Body of pancreas (tissue), 4 donors: ENCODE measurements around the gene PCDHGA5.

Source experiments
- POLR2A ChIP-seq, 3 donors: fragments of 450-650 bp; IDR thresholded peaks; one replicate each; pipeline ENCODE4 v1.6.1; 2016; ENCODE audit warnings: antibody characterized with exemption in 3 of 3, mild to moderate bottlenecking in 2 of 3
- TF ChIP-seq, protein P1 (sequence below), 7 experiments: fragments of 450-650 bp in 4 of 7; fragments of 200-600 bp in 3 of 7; sonication (generic) in 3 of 7; IDR thresholded peaks; one replicate each; pipeline ENCODE4 v1.5.1; 2016 to 2019; ENCODE audit warnings: antibody characterized with exemption in 7 of 7

DNA sequence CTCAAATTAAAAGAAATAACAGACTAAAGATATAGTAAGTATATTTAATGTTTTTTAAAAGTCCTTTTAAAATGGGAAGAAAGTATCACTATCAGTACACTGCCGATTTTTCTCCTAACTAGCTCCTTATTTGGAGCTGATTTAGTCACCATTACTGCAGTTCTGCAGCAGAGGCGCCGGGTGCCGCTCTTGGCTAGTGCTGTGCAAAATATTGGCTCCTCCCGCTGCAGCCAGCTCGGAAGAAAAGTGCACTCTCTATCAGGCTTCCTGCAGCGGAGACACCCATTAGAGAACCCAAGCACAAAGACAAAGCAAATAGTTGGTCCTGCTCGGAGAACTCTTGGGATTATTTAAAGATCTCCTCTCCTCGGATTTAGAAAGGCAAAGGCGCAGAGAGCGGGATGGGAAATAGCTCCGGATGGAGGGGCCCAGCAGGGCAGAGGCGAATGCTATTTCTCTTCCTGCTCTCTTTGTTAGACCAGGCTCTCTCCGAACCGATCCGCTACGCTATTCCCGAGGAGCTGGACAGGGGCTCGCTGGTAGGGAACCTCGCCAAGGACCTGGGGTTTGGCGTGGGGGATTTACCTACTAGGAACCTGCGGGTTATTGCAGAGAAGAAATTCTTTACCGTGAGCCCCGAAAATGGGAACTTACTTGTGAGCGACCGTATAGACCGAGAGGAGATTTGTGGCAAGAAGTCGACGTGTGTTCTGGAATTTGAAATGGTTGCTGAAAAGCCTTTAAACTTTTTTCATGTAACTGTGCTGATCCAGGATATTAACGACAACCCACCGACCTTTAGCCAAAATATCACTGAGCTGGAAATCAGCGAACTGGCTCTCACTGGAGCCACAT is 6.3 kb downstream of the PCDHGA5 start, which contains the start of gene PCDHGB3:
- TF ChIP-seq, protein P1, sequence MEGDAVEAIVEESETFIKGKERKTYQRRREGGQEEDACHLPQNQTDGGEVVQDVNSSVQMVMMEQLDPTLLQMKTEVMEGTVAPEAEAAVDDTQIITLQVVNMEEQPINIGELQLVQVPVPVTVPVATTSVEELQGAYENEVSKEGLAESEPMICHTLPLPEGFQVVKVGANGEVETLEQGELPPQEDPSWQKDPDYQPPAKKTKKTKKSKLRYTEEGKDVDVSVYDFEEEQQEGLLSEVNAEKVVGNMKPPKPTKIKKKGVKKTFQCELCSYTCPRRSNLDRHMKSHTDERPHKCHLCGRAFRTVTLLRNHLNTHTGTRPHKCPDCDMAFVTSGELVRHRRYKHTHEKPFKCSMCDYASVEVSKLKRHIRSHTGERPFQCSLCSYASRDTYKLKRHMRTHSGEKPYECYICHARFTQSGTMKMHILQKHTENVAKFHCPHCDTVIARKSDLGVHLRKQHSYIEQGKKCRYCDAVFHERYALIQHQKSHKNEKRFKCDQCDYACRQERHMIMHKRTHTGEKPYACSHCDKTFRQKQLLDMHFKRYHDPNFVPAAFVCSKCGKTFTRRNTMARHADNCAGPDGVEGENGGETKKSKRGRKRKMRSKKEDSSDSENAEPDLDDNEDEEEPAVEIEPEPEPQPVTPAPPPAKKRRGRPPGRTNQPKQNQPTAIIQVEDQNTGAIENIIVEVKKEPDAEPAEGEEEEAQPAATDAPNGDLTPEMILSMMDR (IDR thresholded peaks at IDR 0.05), result peak in 4 of 7 experiments; percentile 21 to 34 (median 25)
- no peak for TF ChIP-seq POLR2A (IDR thresholded peaks at IDR 0.05)
